GM21825 (cell line): Measurements from ENCODE around the gene ATP1A1.
A peak's percentile ranks its signal among the peaks of the same experiment; 100 is the strongest.

ENCODE experiments used
- ATAC-seq: cut with Tn5 transposase; IDR thresholded peaks from one replicate; pipeline ENCODE4 v1.9.1; 2021; ENCODE audit warnings: mild to moderate bottlenecking, moderate library complexity; ENCODE audit not compliant: unreplicated experiment

The ATP1A1 gene

GRCh38 chr1:116372651-116373430, at the start of gene ATP1A1:
Gene ATP1A1 (plus strand): TSS chr1:116373244. CDS start chr1:116373512, 268 bp downstream.
- peak; percentile 68 for ATAC-seq

DNA sequence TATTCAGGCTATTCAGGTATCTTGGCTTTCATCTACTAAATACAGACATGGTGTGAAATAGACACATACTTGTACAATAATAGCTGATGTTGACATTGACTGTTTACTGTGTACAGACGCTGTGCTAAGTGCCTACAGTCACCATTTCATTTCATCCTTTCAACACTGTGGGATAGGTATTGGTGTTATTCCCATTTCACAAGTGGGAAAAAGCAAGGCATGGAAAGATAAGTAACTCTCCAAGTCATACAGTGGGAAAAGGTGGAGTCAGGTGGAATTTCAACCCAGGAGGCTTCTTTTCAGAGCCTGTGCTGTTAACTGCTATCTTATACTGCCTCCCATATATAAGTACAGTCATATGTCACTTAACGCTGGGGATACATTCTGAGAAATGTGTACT, 49.6 kb upstream of the ATP1A1 start:
- ATAC-seq: no peak

GRCh38 chr1:116324411-116324810, 48.6 kb upstream of the ATP1A1 start:
- ATAC-seq: no peak

- no peak for ATAC-seq
Measured at GRCh38 chr1:116325104-116325503, 47.9 kb upstream of the ATP1A1 start.

DNA sequence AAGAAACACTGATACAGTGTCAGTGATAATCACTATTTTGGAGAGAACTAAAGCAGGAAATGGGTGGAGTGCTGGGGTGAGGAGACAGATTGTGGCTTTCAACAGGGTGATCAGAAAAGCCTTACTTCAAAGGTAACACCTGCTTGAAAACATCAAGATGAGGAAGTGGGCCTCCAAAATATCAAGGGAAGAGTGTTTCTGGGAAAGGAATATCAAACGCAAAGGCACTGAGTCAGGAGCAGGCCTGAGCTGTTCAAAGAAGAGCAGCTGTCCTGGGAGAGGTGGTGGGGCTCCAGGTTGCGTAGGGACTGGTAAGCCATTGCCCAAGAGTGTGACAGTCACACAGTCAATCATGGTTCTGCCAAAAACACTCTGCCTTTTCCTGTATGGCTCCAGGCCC, 47.1 kb upstream of the ATP1A1 start:
- no peak for ATAC-seq

GRCh38 chr1:116326486-116326885, 46.6 kb upstream of the ATP1A1 start:
- no peak for ATAC-seq

DNA sequence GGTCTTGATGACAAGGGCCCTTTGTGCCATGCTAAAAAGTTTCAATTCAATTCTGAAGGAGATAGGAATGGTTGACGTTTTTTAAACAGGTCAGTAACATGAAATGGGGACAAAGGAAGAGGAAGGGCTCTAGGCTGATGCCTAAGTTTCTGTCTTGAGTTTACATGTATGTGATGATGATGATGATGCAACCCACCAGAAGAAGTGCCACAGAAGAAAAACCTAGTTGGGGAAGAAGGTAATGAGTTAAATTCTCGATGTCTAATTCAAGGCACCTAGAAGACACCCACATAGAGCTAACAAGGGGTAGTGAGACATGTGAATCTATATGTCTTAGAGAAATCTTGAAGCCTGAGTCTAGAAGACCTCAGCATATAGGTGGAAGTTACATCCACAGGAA, 44.4 kb upstream of the ATP1A1 start:
- no peak for ATAC-seq

GRCh38 chr1:116329524-116330341, 43.3 kb upstream of the ATP1A1 start:
- no peak for ATAC-seq

DNA sequence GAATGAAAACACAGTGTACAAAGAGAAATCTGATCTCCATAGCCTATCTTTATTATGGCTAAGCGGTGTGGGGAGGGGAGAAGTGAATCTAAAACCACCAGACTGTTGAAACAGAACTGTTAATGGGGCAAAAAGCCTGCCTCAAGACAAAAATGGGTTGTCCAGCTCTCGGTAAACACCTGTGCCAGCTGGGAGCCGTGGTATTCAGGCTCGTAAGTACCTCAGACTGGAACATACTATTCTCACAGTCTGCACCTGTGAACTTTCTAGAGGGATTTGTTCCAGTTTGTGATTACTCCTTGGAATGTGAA, 42.7 kb upstream of the ATP1A1 start:
- no peak for ATAC-seq

DNA sequence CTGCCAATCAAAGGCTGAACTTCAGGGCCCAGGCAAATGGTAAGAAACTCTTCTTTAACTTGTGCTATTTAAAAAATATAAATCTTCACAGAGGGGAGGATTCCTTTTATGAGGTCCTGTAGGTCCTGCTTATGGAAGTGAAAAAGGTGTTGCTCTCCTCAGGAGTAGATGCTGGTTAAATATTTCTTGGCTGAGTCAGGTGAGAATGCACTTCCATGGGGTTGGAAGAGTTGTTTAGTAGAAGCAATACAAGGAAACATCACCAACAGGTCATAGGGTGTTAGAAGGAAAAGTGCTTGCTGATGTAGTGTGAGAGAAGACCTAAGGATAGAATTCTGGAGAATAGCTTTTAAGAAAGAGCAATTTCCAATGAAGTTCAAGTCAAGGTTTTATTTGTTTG, 42.2 kb upstream of the ATP1A1 start:
- no peak for ATAC-seq

- no peak for ATAC-seq
Measured at GRCh38 chr1:116331523-116331922, 41.5 kb upstream of the ATP1A1 start.

- ATAC-seq: no peak
Measured at GRCh38 chr1:116332451-116332850, 40.6 kb upstream of the ATP1A1 start.

DNA sequence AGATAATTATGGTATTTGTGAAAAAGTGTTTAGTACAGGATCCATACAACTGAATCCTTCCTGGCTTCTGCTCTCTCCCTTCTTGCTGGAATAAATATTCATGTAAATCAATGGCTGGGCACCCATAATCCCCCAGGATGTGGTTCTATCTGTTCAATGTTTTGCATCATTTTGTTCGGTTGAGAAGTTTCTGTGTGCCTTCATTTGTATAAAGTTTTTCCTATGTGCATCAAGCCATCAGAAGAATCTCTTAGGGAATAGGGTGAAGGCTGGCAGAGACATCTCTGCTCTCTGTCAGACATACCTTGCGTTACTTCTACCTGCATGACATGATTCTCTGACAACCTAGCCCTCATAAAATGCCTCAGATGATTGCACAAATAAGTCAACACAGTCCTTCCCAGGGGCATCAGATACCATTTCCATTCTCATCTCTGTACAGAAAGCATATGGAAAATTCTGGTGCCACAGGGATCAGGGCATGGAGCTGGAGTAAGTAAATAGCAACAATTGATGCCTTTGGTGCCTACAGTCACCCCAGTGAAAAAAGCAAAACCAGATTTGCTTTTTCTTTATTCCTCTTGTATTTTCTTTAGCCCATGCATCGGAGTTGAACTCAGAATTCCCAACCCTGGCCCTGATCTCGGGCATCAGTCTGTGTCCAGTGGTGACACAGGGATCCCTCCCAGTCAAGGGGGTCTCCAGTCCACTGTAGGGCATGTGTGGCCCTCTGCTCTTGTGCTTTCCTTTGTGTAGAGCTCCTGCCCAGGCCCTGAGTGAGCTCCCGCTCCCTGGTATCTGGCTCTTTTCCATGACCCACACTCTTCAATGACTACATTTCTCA, 39.7 kb upstream of the ATP1A1 start:
- ATAC-seq: no peak

DNA sequence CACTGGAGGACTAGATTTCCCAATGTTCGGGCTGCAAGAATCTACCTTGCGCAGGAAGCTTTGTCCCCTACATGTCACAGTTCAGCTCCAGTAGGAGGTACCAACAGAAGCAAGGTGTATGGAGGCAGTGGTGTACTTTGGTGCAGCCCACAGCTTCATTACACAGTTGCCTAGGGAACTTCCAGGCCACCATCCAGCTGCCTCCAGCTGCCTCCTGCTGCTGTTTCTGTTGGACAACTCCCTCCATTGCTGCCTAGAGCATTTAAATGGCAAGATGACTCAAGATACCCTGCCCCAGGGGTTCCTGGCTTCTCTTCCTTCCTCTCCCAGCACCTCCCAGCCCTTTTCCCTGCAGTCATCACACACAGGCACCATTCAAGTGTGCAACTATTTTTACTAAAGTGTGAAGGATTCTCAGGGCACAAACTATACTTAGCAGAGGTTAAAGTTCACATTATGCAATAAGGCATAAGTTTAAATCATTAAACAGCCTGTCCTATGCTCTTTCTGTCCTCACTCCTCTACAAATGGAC, 39.0 kb upstream of the ATP1A1 start:
- ATAC-seq: no peak

DNA sequence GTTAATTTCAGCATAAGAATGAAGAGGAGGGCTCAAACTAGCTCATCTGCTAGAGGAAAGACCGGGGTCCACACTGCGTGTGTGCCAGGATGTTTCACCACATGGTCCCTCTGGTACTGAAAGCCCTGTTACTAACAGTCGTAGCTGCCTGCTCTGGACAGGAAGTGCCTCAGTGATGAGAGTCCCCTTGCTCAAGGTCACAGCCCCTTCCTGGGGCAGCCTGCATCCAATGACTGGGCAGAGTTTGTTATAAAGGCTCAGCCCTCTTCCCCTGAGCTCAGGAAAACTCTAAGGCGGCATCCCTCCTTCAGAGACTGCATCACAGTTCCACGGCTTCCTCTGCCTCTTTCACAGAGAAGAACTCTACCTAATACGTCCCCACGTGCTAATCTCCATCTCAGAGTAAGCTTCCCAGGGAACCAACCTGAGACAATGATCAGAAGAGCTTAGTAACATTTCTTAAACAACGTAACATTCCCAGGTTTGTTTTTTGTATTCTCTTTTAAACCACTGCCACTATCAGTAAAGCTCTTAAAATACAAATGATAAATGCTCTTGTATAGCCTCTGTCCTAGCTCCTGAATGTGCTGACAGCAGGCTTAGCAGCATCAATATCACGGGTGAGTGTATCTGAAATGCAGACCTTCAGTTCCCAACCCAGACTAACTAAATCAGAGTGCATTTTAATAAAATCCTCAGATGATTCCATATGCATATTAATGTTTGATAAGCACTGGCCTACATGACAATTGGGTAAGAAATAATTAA, 38.0 kb upstream of the ATP1A1 start:
- no peak for ATAC-seq

DNA sequence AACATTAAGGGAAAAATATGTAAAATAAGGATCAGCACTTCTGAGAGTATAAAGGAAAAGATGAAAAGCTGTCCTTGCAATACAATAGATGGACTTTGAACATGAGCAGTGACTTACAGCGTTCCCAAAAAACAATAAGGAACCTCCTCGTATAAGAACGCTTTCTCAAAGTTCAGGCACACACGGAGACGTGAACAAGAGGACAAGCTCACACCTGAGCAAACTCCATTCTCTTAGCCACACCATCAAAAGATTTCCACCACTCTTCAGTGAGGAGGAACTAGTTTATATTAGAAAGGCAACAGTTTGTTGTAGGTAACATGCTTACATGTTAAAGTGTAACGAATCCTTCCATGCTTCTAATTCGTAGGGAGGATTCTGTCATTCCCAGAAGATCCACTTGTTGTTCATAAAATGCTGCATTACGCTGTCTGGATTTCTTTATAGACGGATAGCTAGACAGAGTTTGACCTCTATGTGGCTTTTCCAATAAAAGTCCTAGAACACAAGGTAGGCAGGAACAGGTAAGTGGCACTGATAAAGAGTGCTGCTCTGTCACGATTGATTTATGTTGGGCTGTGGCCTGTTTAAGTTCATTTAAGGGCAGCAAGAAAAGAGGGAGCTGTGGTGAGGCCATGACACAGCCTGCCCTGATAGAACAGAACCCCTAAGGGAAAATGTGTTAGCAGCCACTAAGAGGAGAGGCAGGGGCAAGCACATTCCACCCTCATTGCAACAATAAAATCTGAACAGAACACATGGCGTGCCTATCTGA, 37.0 kb upstream of the ATP1A1 start:
- no peak for ATAC-seq

DNA sequence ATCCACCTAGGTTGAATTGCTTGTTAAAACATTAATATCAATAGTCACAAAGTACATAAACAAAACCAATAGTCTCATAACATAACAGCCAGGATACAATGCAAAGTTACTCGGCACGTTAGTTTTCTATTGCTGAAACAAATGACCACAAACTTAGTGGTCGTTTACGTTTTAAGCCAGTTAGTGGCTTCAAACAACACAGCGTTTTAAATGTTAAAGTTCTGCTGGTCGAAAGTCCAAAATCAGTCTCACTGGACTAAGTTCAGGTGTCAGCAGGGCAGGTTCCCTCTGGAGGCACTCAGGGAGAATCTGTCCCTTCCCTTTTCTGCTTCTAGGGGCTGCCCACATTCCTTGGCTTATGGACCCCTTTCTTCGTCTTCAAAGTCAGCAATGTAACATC, 35.6 kb upstream of the ATP1A1 start:
- ATAC-seq: no peak

DNA sequence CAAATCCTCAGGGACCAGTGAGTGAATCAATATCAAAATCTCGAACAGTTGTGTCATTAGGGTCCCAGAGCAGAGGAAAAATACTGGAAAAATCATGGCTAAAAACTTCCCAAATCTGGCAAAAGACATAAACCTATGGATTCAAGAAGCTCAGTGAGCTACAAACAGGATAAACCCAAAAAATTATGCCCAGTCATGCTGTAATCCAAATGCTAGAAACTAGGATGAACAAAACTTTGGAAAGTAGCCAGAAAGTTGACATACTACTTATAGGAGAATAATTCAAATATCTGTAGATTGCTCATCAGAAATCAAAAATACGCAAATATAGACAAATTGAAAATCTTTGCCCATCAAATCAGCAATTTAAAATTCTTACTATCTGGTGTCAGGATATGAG, 34.6 kb upstream of the ATP1A1 start:
- ATAC-seq: no peak

GRCh38 chr1:116340506-116341231, 32.4 kb upstream of the ATP1A1 start:
- ATAC-seq: no peak
